ENCODE results near the gene EML4. TPM values are rescaled to one million over a fixed set of nuclear protein-coding genes. Genes with fewer than 3 reads are reported as not detected.

The EML4 gene
- total and polyA plus RNA-seq, 2 of the 13 experiments (the other 11 are each of a cell fraction or from before 2014, with no cell fraction given), result 243 to 476 TPM

DNA sequence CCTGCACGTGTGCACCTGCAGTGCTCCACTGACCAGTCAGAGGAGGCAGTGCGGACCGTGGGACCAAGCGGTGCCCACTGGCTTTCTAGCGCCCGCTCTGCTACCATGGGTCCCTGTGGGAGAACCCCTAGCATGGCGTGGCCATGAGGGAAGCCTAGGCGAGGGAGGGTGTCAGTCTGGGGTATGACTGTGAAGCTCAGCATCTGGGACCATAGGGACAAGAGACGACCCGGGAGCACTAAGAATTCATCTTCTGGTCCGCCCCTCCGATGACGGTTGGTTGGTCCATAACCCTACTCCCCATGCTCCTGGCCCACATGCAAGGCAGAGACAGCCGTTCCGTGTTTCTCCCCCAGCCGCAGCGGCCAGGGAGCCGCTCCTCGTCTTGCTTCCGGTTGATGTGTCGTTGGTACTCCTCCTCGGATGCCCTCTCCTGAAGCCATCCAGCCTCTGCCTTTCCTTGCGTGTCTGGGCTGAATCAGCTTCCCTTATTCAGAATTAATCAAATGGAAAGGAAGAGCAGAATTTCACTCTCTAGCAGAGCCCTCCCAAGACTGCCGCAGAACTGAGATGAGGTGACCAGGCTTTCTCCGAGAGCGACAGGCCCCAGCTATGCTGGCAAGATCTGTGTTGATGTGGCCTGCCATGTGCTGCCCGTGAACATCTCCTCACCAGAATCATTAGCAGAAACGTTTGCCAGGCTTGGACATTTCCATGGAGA lies 168.9 kb downstream of the EML4 start (continued):
- TF ChIP-seq, protein P1, sequence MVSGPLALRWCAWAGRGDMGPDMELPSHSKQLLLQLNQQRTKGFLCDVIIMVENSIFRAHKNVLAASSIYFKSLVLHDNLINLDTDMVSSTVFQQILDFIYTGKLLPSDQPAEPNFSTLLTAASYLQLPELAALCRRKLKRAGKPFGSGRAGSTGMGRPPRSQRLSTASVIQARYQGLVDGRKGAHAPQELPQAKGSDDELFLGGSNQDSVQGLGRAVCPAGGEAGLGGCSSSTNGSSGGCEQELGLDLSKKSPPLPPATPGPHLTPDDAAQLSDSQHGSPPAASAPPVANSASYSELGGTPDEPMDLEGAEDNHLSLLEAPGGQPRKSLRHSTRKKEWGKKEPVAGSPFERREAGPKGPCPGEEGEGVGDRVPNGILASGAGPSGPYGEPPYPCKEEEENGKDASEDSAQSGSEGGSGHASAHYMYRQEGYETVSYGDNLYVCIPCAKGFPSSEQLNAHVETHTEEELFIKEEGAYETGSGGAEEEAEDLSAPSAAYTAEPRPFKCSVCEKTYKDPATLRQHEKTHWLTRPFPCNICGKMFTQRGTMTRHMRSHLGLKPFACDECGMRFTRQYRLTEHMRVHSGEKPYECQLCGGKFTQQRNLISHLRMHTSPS (CRISPR knock-in tag; IDR thresholded peaks at IDR 0.05; ENCODE audit: low read depth), result peak; percentile 52; the same call in 1 of the 2 replicates
- TF ChIP-seq ZNF343 (CRISPR knock-in tag; IDR thresholded peaks at IDR 0.05) (no peak), TEAD2 (CRISPR knock-in tag; IDR thresholded peaks at IDR 0.05) (no peak), ZNF609 (CRISPR knock-in tag; IDR thresholded peaks at IDR 0.05; ENCODE audit: borderline replicate concordance) (no peak), HOXA7 (CRISPR knock-in tag; IDR thresholded peaks at IDR 0.05) (no peak), ARHGAP35 (CRISPR knock-in tag; IDR thresholded peaks at IDR 0.05; ENCODE audit: borderline replicate concordance) (0 out of 2 replicates have a peak, but pooled peaks have one; percentile 29), ELF1 (CRISPR knock-in tag; IDR thresholded peaks at IDR 0.05) (no peak), TEF (CRISPR knock-in tag; IDR thresholded peaks at IDR 0.05) (no peak), KLF9 (CRISPR knock-in tag; IDR thresholded peaks at IDR 0.05; ENCODE audit: low read depth) (0 out of 2 replicates have a peak, but pooled peaks have one; percentile 18), SRY (CRISPR knock-in tag; IDR thresholded peaks at IDR 0.05) (peak; percentile 45; the same call in 1 of the 2 replicates), ARNT2 (CRISPR knock-in tag; IDR thresholded peaks at IDR 0.05; ENCODE audit: low read depth) (no peak), ZNF264 (CRISPR knock-in tag; IDR thresholded peaks at IDR 0.05) (no peak), PHF5A (CRISPR knock-in tag; IDR thresholded peaks at IDR 0.05; ENCODE audit: low read depth, unreplicated experiment) (peak; percentile 15), FOXC1 (CRISPR knock-in tag; IDR thresholded peaks at IDR 0.05; ENCODE audit: borderline replicate concordance) (0 out of 2 replicates have a peak, but pooled peaks have one; percentile 47), FOXA3 (CRISPR knock-in tag; IDR thresholded peaks at IDR 0.05) (peak; percentile 12; the same call in 1 of the 2 replicates), HOMEZ (CRISPR knock-in tag; IDR thresholded peaks at IDR 0.05; ENCODE audit: low read depth) (no peak), SMAD1 (CRISPR knock-in tag; IDR thresholded peaks at IDR 0.05; ENCODE audit: borderline replicate concordance, low read depth) (no peak), ZNF709 (CRISPR knock-in tag; IDR thresholded peaks at IDR 0.05) (0 out of 2 replicates have a peak, but pooled peaks have one; percentile 45), EED (CRISPR knock-in tag; IDR thresholded peaks at IDR 0.05) (peak; percentile 58; the same call in 1 of the 2 replicates), TRIM24 (CRISPR knock-in tag; IDR thresholded peaks at IDR 0.05) (0 out of 2 replicates have a peak, but pooled peaks have one; percentile 29), ZNF24 (IDR thresholded peaks at IDR 0.05) (no peak)

Data from HepG2 (cell line).